Measurements from ENCODE around the gene BCHE.

The BCHE gene

GRCh38 chr3:165837058-165837525 is at the start of gene BCHE:
TSS of gene BCHE (minus strand) at chr3:165837423. CDS start at chr3:165831033, 6,390 bp downstream.
- no peak for DNase-seq (ENCODE audit: low read depth in 2 of 2)

GRCh38 chr3:165885558-165886270 is 48.5 kb upstream of the BCHE start:
- DNase-seq (ENCODE audit: low read depth in 2 of 2): no peak

- DNase-seq (ENCODE audit: low read depth in 2 of 2): no peak
Observed at GRCh38 chr3:165884518-165884917, 47.3 kb upstream of the BCHE start.

GRCh38 chr3:165883863-165884478 is 46.7 kb upstream of the BCHE start:
- DNase-seq (ENCODE audit: low read depth in 2 of 2): no peak

GRCh38 chr3:165883117-165883516 is 45.9 kb upstream of the BCHE start:
- no peak for DNase-seq (ENCODE audit: low read depth in 2 of 2)

- DNase-seq (ENCODE audit: low read depth in 2 of 2): no peak
Observed at GRCh38 chr3:165875644-165876043, 38.4 kb upstream of the BCHE start.

- DNase-seq (ENCODE audit: low read depth in 2 of 2): no peak
Observed at GRCh38 chr3:165874663-165875489, 37.7 kb upstream of the BCHE start.

GRCh38 chr3:165868088-165868487 is 30.9 kb upstream of the BCHE start:
- no peak for DNase-seq (ENCODE audit: low read depth in 2 of 2)

GRCh38 chr3:165859061-165859460 is 21.8 kb upstream of the BCHE start:
- no peak for DNase-seq (ENCODE audit: low read depth in 2 of 2)

GRCh38 chr3:165855581-165855980 is 18.4 kb upstream of the BCHE start:
- DNase-seq (ENCODE audit: low read depth in 2 of 2): no peak

GRCh38 chr3:165854696-165855095 is 17.5 kb upstream of the BCHE start:
- no peak for DNase-seq (ENCODE audit: low read depth in 2 of 2)

GRCh38 chr3:165852711-165853110 is 15.5 kb upstream of the BCHE start:
- no peak for DNase-seq (ENCODE audit: low read depth in 2 of 2)

- no peak for DNase-seq (ENCODE audit: low read depth in 2 of 2)
Observed at GRCh38 chr3:165852191-165852590, 15.0 kb upstream of the BCHE start.

GRCh38 chr3:165846056-165846455 is 8.8 kb upstream of the BCHE start:
- no peak for DNase-seq (ENCODE audit: low read depth in 2 of 2)

- DNase-seq (ENCODE audit: low read depth in 2 of 2): no peak
Observed at GRCh38 chr3:165839296-165840076, 2.3 kb upstream of the BCHE start.

- no peak for DNase-seq (ENCODE audit: low read depth in 2 of 2)
Observed at GRCh38 chr3:165837801-165838200, 578 bp upstream of the BCHE start.

- DNase-seq (ENCODE audit: low read depth in 2 of 2): no peak
Observed at GRCh38 chr3:165835431-165835830, 1.8 kb downstream of the BCHE start.

GRCh38 chr3:165830746-165831145 is 6.5 kb downstream of the BCHE start:
- DNase-seq (ENCODE audit: low read depth in 2 of 2): no peak

GRCh38 chr3:165827883-165828282 is 9.3 kb downstream of the BCHE start:
- DNase-seq (ENCODE audit: low read depth in 2 of 2): no peak

GRCh38 chr3:165827233-165827632 is 10.0 kb downstream of the BCHE start:
- DNase-seq (ENCODE audit: low read depth in 2 of 2): no peak

GRCh38 chr3:165820671-165821123 is 16.5 kb downstream of the BCHE start:
- DNase-seq (ENCODE audit: low read depth in 2 of 2): no peak

Measured in stimulated activated CD4-positive, alpha-beta T cell treated with anti-CD3 and anti-CD28 coated beads, Interleukin-1b, Interleukin-23, amount 100 ng/mL, for 4 hours (primary cell).